CD4-positive, alpha-beta T cell (primary cell): ENCODE measurements around the gene TRRAP. TPM values are rescaled to one million over a fixed set of nuclear protein-coding genes. Genes with fewer than 3 reads are reported as not detected.

Experiments
- ATAC-seq: fragments of 200-7000 bp; cut with Tn5 transposase; one replicate; pipeline ENCODE4 v1.10.0; 2022; ENCODE audit warnings: mild to moderate bottlenecking; ENCODE audit not compliant: poor library complexity
- CTCF ChIA-PET: fragments of 350-600 bp; sonication (Branson Sonifier 250); formaldehyde crosslinking; loops from one replicate; lab custom pipeline; 2021; ENCODE audit warnings: antibody characterized with exemption, inconsistent platforms; lab: Charles Lee
- POLR2A ChIA-PET: fragments of 350-600 bp; sonication (Branson Sonifier 250); formaldehyde crosslinking; loops from one replicate; lab custom pipeline; 2021; ENCODE audit warnings: antibody characterized with exemption, inconsistent platforms; lab: Charles Lee
- DNase-seq, 14 experiments: peaks; one replicate each; pipeline ENCODE4 v3.0.0-alpha.2; 2013 to 2020; ENCODE audit warnings: mixed read lengths in 2 of 14
- H3K27ac ChIP-seq, 2 donors: one replicate each; pipeline versions ENCODE4 v1.5.1 to v1.7.0; 2013; ENCODE audit warnings: low read length in 2 of 2, low read depth in 1 of 2, mild to moderate bottlenecking in 1 of 2
- H3K27me3 ChIP-seq, 2 experiments: 1 replicate in 1 of 2; 2 replicates in 1 of 2; pipeline versions ENCODE4 v1.6.1 to v1.7.0; 2013; ENCODE audit warnings: low read length in 2 of 2, control low read depth in 1 of 2, mild to moderate bottlenecking in 1 of 2, moderate library complexity in 1 of 2; ENCODE audit not compliant: insufficient read depth in 2 of 2, control insufficient read depth in 1 of 2
- H3K36me3 ChIP-seq: one replicate; pipeline ENCODE4 v1.6.1; 2013; ENCODE audit warnings: low read length, control low read depth; ENCODE audit not compliant: insufficient read depth
- H3K4me1 ChIP-seq: one replicate; pipeline ENCODE4 v1.6.1; 2013; ENCODE audit warnings: low read length, control low read depth; ENCODE audit not compliant: insufficient read depth
- H3K4me3 ChIP-seq: one replicate; pipeline ENCODE4 v1.5.1; 2013; ENCODE audit warnings: mild to moderate bottlenecking, low read length, moderate library complexity
- H3K9me3 ChIP-seq, 2 experiments: 1 replicate in 1 of 2; 2 replicates in 1 of 2; pipeline versions ENCODE4 v1.6.1 to v1.7.0; 2013; ENCODE audit warnings: low read length in 2 of 2, mild to moderate bottlenecking in 2 of 2, control low read depth in 1 of 2, moderate library complexity in 1 of 2; ENCODE audit not compliant: control insufficient read depth in 1 of 2, insufficient read depth in 1 of 2
- H3K27ac Mint-ChIP-seq: one replicate; pipeline ENCODE4 v1.8.0; 2020; ENCODE audit warnings: mixed read lengths
- H3K27me3 Mint-ChIP-seq: one replicate; pipeline ENCODE4 v1.8.0; 2021; ENCODE audit warnings: mixed read lengths
- H3K36me3 Mint-ChIP-seq: one replicate; pipeline ENCODE4 v1.8.0; 2021; ENCODE audit warnings: low read depth, mixed read lengths
- H3K4me1 Mint-ChIP-seq: one replicate; pipeline ENCODE4 v1.8.0; 2021; ENCODE audit warnings: low read depth, mixed read lengths
- H3K4me3 Mint-ChIP-seq: one replicate; pipeline ENCODE4 v1.8.0; 2020; ENCODE audit warnings: mild to moderate bottlenecking, mixed read lengths
- H3K9me3 Mint-ChIP-seq: one replicate; pipeline ENCODE4 v1.8.0; 2020; ENCODE audit warnings: mixed read lengths
- CTCF ChIP-seq: fragments of 200-600 bp; IDR thresholded peaks from one replicate; pipeline ENCODE4 v1.8.0; 2022; ENCODE audit warnings: antibody characterized with exemption, mild to moderate bottlenecking
- intact Hi-C, 2 experiments: fragments of 100-400 bp; cut with DNase I in 1 of 2; cut with micrococcal nuclease in 1 of 2; formaldehyde crosslinking; loops; one replicate each; pipeline versions ENCODE4 v1.15.1 to v1.9.0; 2023 to 2025; cut with DNase I, micrococcal nuclease
- total RNA-seq, 174 experiments: library from RNA in 2 of 174; stranded (reverse) in 2 of 174; gene quantifications; one replicate each; pipeline ENCODE4 v1.2.3 and lab custom pipeline; 2021 to 2026

The TRRAP gene
- total RNA-seq, 2 experiments from 2014 or later, result 47.9 to 48.3 TPM

GRCh38 chr7:98988641-98989040 lies 110.3 kb downstream of the TRRAP start:
- ChIA-PET POLR2A (no interaction called here), CTCF (no interaction called here)
- H3K27ac ChIP-seq, result no peak overlapping the region
- no peak for ATAC-seq
- Mint-ChIP-seq H3K4me1 (peaks cover 15% of the 10 kb centered on the region), H3K9me3 (peaks cover 2% of the 10 kb centered on the region), H3K36me3 (peaks cover 98% of the 10 kb centered on the region), H3K27ac (no peak overlapping the region), H3K4me3 (no peak overlapping the region), H3K27me3 (no peaks in the 10 kb centered on the region)
- no peaks in the 10 kb centered on the region for H3K9me3 ChIP-seq
- intact Hi-C loops, result no loop called here
- no peak for TF ChIP-seq CTCF
- H3K27me3 ChIP-seq, result no peaks in the 10 kb centered on the region
- no peak overlapping the region for H3K4me3 ChIP-seq
- H3K36me3 ChIP-seq, result peaks cover 98% of the 10 kb centered on the region
- no peaks in the 10 kb centered on the region for H3K4me1 ChIP-seq
- DNase-seq, result no peak

GRCh38 chr7:98990356-98990755 lies 112.0 kb downstream of the TRRAP start:
- ChIA-PET CTCF (no interaction called here), POLR2A (no interaction called here)
- no peak overlapping the region for H3K4me3 Mint-ChIP-seq
- H3K36me3 Mint-ChIP-seq, result peaks cover 94% of the 10 kb centered on the region
- intact Hi-C loops, result no loop called here
- no peak overlapping the region for H3K27ac Mint-ChIP-seq
- H3K27me3 Mint-ChIP-seq, result no peaks in the 10 kb centered on the region
- Histone ChIP-seq H3K36me3 (peaks cover 98% of the 10 kb centered on the region), H3K27me3 (no peaks in the 10 kb centered on the region), H3K27ac (no peak overlapping the region), H3K4me1 (no peaks in the 10 kb centered on the region), H3K4me3 (no peak overlapping the region), H3K9me3 (no peaks in the 10 kb centered on the region)
- peaks cover 2% of the 10 kb centered on the region for H3K9me3 Mint-ChIP-seq
- DNase-seq, result no peak
- peaks cover 15% of the 10 kb centered on the region for H3K4me1 Mint-ChIP-seq
- TF ChIP-seq CTCF, result no peak
- ATAC-seq, result no peak

GRCh38 chr7:98991141-98991540 lies 112.8 kb downstream of the TRRAP start:
- no peaks in the 10 kb centered on the region for H3K27me3 Mint-ChIP-seq

More at GRCh38 chr7:98991141-98991540, 112.8 kb downstream of the TRRAP start:
- Mint-ChIP-seq H3K36me3 (peaks cover 94% of the 10 kb centered on the region), H3K4me1 (peaks cover 15% of the 10 kb centered on the region), H3K4me3 (no peak overlapping the region), H3K27ac (no peak overlapping the region), H3K9me3 (no peaks in the 10 kb centered on the region)
- intact Hi-C loops, result no loop called here
- no peak for TF ChIP-seq CTCF
- no peaks in the 10 kb centered on the region for H3K27me3 ChIP-seq
- H3K36me3 ChIP-seq, result peaks cover 98% of the 10 kb centered on the region
- no peaks in the 10 kb centered on the region for H3K4me1 ChIP-seq
- no peak overlapping the region for H3K27ac ChIP-seq
- POLR2A ChIA-PET, result no interaction called here
- CTCF ChIA-PET, result interaction anchor here (0.6 kb wide), 1 partner anchor 723 kb away, joined by 4 read pairs; no protein-coding TSS in a partner anchor
- DNase-seq (no peak), ATAC-seq (no peak)
- no peaks in the 10 kb centered on the region for H3K9me3 ChIP-seq
- no peak overlapping the region for H3K4me3 ChIP-seq
